K562 (cell line): Measurements from ENCODE around the gene MAP3K19. TPM values are rescaled to one million over a fixed set of nuclear protein-coding genes. Genes with fewer than 3 reads are reported as not detected.

Experiments used
- CHD1 ChIP-seq: fragments of 200-600 bp; sonication (generic); IDR thresholded peaks from one replicate; pipeline ENCODE4 v1.6.1; 2012; ENCODE audit warnings: mild to moderate bottlenecking, moderate library complexity, low read length, inconsistent platforms
- CTBP1 ChIP-seq: fragments of 450-650 bp; IDR thresholded peaks from 2 replicates; pipeline ENCODE4 v1.6.1; 2016; ENCODE audit warnings: borderline replicate concordance
- ELK1 ChIP-seq: sonication (generic); formaldehyde crosslinking; IDR thresholded peaks from 2 replicates; pipeline ENCODE4 v1.8.1; 2022; ENCODE audit warnings: missing genetic modification reagents
- GTF2E2 ChIP-seq: fragments of 200-800 bp; sonication (Bioruptor generic); IDR thresholded peaks from 2 replicates; pipeline ENCODE4 v1.6.1; 2016; ENCODE audit warnings: missing genetic modification characterization, missing compliant biosample characterization
- MAZ ChIP-seq, 2 experiments: fragments of 450-650 bp in 1 of 2; sonication (generic) in 1 of 2; formaldehyde crosslinking; IDR thresholded peaks in 1 of 2; conservative IDR thresholded peaks in 1 of 2; 2 replicates each; pipeline versions ENCODE4 v1.4.0 to v1.5.0; 2020; ENCODE audit warnings: mild to moderate bottlenecking in 1 of 2, missing genetic modification reagents in 1 of 2
- MITF ChIP-seq: IDR thresholded peaks from 2 replicates; pipeline ENCODE4 v1.6.1; 2014; ENCODE audit warnings: antibody characterized with exemption
- NFATC3 ChIP-seq: fragments of 450-650 bp; IDR thresholded peaks from 2 replicates; pipeline ENCODE4 v1.6.1; 2017; ENCODE audit warnings: mild to moderate bottlenecking
- POLR2H ChIP-seq: IDR thresholded peaks from 2 replicates; pipeline ENCODE4 v1.6.1; 2016; ENCODE audit warnings: missing genetic modification characterization, low read depth, mild to moderate bottlenecking, control low read depth, missing compliant biosample characterization, moderate library complexity
- SNRNP70 ChIP-seq: fragments of 200-400 bp; formaldehyde crosslinking; optimal IDR thresholded peaks from 2 replicates; pipeline ENCODE3; 2017; ENCODE audit warnings: low read depth, low read length
- ZNF143 ChIP-seq: sonication (generic); formaldehyde crosslinking; IDR thresholded peaks from 2 replicates; pipeline ENCODE4 v1.9.0; 2022; ENCODE audit warnings: mild to moderate bottlenecking, missing genetic modification reagents
- polyA plus RNA-seq, 8 experiments: library from polyadenylated mRNA; depleted of rRNA in 4 of 8; stranded (reverse) in 5 of 8; unstranded in 3 of 8; fragments of >200 nt; fragmentation: Nextera tagmentation in 2 of 8; fragmentation: Illumina TruSeq in 1 of 8; extraction: Ambion mirVana in 2 of 8; extraction: Trizol in 1 of 8; gene quantifications; 2 replicates each; pipeline versions ENCODE4 v1.2.1 to v1.2.3, GENCODE V29; 2011 to 2014; ENCODE audit warnings: inconsistent platforms in 1 of 8, missing spikeins in 1 of 8
- total RNA-seq, 7 experiments: library from RNA; depleted of rRNA in 6 of 7; stranded (reverse); fragments of >200 nt in 6 of 7; fragmentation: Illumina TruSeq in 2 of 7; extraction: Trizol in 2 of 7; gene quantifications; 2 replicates each; pipeline versions ENCODE4 v1.2.1 to v1.2.3, GENCODE V29; 2011 to 2021; ENCODE audit warnings: low replicate concordance in 1 of 7
- TF ChIP-seq, protein P1 (sequence below): fragments of 450-650 bp; formaldehyde crosslinking; IDR thresholded peaks from 2 replicates; pipeline ENCODE4 v1.4.0; 2020; ENCODE audit warnings: mild to moderate bottlenecking, moderate library complexity

MAP3K19 gene
- total and polyA plus RNA-seq, 9 of the 15 experiments (the other 6 are each of a cell fraction or from before 2014, with no cell fraction given) = 0.29 TPM; not detected in 8

DNA sequence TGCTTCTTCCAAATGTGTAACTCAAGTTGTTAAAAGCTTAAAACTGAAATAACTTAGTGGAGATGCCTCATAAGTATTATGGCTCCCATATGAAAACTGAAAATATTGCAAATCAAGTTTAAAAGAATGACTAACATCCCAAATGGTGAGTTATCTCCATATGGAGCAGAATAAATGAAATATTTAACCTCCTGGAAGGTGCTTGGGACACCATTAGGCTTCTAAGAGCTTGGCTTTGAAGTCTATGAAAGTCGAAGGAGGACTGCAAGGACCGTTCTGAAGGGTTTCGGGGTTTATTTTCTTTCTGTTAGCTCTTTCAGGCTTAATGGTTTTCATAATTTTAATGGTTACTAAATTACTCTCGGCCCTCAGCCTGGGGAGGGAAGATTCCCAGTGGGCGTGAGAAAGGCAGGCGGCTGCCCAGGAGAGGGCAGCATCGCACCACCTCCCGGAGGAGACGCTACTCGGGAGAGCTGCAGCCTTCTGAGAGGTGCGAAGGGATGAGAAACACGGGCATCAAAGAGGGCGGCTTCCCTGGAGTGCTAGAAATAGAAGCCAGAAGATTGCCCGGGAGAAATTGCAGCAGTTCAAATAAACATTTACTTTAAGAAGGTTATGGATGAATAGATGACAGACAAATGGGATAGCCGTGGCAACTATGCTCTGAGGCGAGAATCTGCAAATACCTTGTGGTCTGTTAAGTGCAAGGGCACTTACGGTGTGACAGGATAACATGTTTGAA, 43.1 kb downstream of the MAP3K19 start (continued):
- no peak for TF ChIP-seq ELK1
- TF ChIP-seq ZNF143 (CRISPR knock-in tag) = no peak
- no peak for TF ChIP-seq SNRNP70
- TF ChIP-seq CTBP1 = peak; percentile 54; the same call in 1 of the 2 replicates
- TF ChIP-seq MAZ (CRISPR knock-in tag; conservative IDR thresholded peaks at IDR 0.05 in 1 of 2, IDR thresholded peaks at IDR 0.05 in 1 of 2) = 0 out of 4 replicates have a peak, but pooled peaks of 1 of the 2 experiments have one; percentile 36
- TF ChIP-seq MITF = no peak
- no peak for TF ChIP-seq POLR2H (tag)
- no peak for TF ChIP-seq NFATC3
- no peak for TF ChIP-seq CHD1
- no peak for TF ChIP-seq GTF2E2 (tag)
- TF ChIP-seq, protein P1, sequence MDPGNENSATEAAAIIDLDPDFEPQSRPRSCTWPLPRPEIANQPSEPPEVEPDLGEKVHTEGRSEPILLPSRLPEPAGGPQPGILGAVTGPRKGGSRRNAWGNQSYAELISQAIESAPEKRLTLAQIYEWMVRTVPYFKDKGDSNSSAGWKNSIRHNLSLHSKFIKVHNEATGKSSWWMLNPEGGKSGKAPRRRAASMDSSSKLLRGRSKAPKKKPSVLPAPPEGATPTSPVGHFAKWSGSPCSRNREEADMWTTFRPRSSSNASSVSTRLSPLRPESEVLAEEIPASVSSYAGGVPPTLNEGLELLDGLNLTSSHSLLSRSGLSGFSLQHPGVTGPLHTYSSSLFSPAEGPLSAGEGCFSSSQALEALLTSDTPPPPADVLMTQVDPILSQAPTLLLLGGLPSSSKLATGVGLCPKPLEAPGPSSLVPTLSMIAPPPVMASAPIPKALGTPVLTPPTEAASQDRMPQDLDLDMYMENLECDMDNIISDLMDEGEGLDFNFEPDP (CRISPR knock-in tag) = no peak
